MM.1S (cell line): Measurements from ENCODE around the gene UGT8.
A peak's percentile ranks its signal among the peaks of the same experiment; 100 is the strongest.

ENCODE experiments used
- DNase-seq: peaks from one replicate; pipeline ENCODE4 v3.0.0-alpha.2; 2015
- H2AFZ ChIP-seq: fragments of 300-600 bp; sonication (generic); 2 replicates; pipeline ENCODE4 v1.6.0; 2016; ENCODE audit warnings: antibody characterized with exemption, low read length
- H3F3A ChIP-seq: fragments of 300-600 bp; sonication (generic); 2 replicates; pipeline ENCODE4 v1.6.1; 2016; ENCODE audit warnings: mild to moderate bottlenecking, antibody characterized with exemption, low read length, moderate library complexity, mixed read lengths; ENCODE audit not compliant: insufficient read depth
- H3K27ac ChIP-seq: fragments of 300-600 bp; sonication (generic); 2 replicates; pipeline ENCODE4 v1.5.1; 2016; ENCODE audit warnings: mild to moderate bottlenecking, low read length
- H3K27me3 ChIP-seq: fragments of 300-600 bp; sonication (generic); replicated peaks from 2 replicates; pipeline ENCODE4 v1.6.0; 2016; ENCODE audit warnings: low read length; ENCODE audit not compliant: insufficient read depth
- H3K36me3 ChIP-seq: fragments of 300-600 bp; sonication (generic); replicated peaks from 2 replicates; pipeline ENCODE4 v1.6.1; 2016; ENCODE audit warnings: mild to moderate bottlenecking, low read length, mixed read lengths; ENCODE audit not compliant: insufficient read depth
- H3K4me1 ChIP-seq: fragments of 300-600 bp; sonication (generic); 2 replicates; pipeline ENCODE4 v1.6.1; 2016; ENCODE audit warnings: low read length, mixed read lengths
- H3K4me2 ChIP-seq: fragments of 300-600 bp; sonication (generic); 2 replicates; pipeline ENCODE4 v1.6.0; 2016; ENCODE audit warnings: low read depth, low read length
- H3K4me3 ChIP-seq: fragments of 300-600 bp; sonication (generic); 2 replicates; pipeline ENCODE4 v1.5.1; 2016; ENCODE audit warnings: low read length, mixed read lengths
- H3K79me2 ChIP-seq: fragments of 300-600 bp; sonication (generic); 2 replicates; pipeline ENCODE4 v1.6.1; 2016; ENCODE audit warnings: mixed run types, low read length, mixed read lengths
- H3K9ac ChIP-seq: fragments of 300-600 bp; sonication (generic); 2 replicates; pipeline ENCODE4 v1.6.1; 2016; ENCODE audit warnings: low read length, mixed read lengths
- H3K9me2 ChIP-seq: fragments of 300-600 bp; sonication (generic); replicated peaks from 2 replicates; pipeline ENCODE4 v1.6.1; 2016; ENCODE audit warnings: mild to moderate bottlenecking, low read length, mixed read lengths; ENCODE audit not compliant: insufficient read depth
- H3K9me3 ChIP-seq: fragments of 300-600 bp; sonication (generic); replicated peaks from 2 replicates; pipeline ENCODE4 v1.6.1; 2016; ENCODE audit warnings: mild to moderate bottlenecking, low read length, mixed read lengths; ENCODE audit not compliant: insufficient read depth
- H4K20me1 ChIP-seq: fragments of 300-600 bp; sonication (generic); 2 replicates; pipeline ENCODE4 v1.6.1; 2016; ENCODE audit warnings: mild to moderate bottlenecking, low read length, moderate library complexity, mixed read lengths; ENCODE audit not compliant: insufficient read depth
- CTCF ChIP-seq: fragments of 300-600 bp; sonication (generic); IDR thresholded peaks from 2 replicates; pipeline ENCODE4 v1.5.1; 2016; ENCODE audit warnings: antibody characterized with exemption, low read length, mixed read lengths
- EZH2 ChIP-seq: fragments of 300-600 bp; sonication (generic); optimal IDR thresholded peaks from 2 replicates; pipeline ENCODE3; 2017; ENCODE audit warnings: low read depth, mild to moderate bottlenecking, antibody characterized with exemption, low read length, mixed read lengths
- EZH2phosphoT487 ChIP-seq: fragments of 300-600 bp; sonication (generic); IDR thresholded peaks from 2 replicates; pipeline ENCODE4 v1.6.1; 2018; ENCODE audit warnings: antibody characterized with exemption, low read length

Gene UGT8

GRCh38 chr4:114688059-114688458 is 89.5 kb downstream of the UGT8 start:
- Histone ChIP-seq H3K27me3 (no peaks in the 10 kb centered on the region), H3K9me3 (no peaks in the 10 kb centered on the region), H3K27ac (no peak overlapping the region), H3K36me3 (no peaks in the 10 kb centered on the region), H3K4me3 (no peak overlapping the region), H3K9ac (no peak overlapping the region), H2AFZ (no peak overlapping the region), H3K79me2 (no peaks in the 10 kb centered on the region), H4K20me1 (no peaks in the 10 kb centered on the region), H3K4me2 (no peak overlapping the region), H3K4me1 (peaks cover 21% of the 10 kb centered on the region), H3F3A (peaks cover 4% of the 10 kb centered on the region), H3K9me2 (no peaks in the 10 kb centered on the region)
- DNase-seq: no peak
- TF ChIP-seq EZH2 (no peak), EZH2phosphoT487 (no peak), CTCF (no peak)

DNA sequence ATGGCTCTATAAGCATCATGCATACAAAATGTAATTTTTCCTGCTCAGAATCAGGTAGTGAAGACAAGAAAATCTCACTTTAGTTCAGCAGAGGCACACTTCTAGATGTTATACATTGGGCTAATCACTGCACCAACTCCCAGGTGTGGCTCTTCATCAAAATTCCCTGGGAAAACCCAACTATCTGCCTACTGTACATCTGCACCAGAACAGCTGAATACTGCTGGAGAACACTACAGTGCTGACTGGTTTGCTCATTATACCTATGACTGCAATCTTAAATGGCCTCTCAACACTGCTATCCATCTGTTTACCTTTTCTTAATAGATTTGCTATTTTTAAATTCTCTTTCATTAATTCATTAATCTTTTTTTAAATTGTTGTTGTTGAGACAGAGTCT is 92.0 kb downstream of the UGT8 start:
- H3K36me3 ChIP-seq: no peaks in the 10 kb centered on the region
- no peaks in the 10 kb centered on the region for H3K9me2 ChIP-seq
- no peak for DNase-seq
- no peak overlapping the region for H3K4me2 ChIP-seq
- H2AFZ ChIP-seq: no peak overlapping the region
- no peak for TF ChIP-seq CTCF
- no peak for TF ChIP-seq EZH2phosphoT487
- TF ChIP-seq EZH2: no peak
- no peaks in the 10 kb centered on the region for H3K79me2 ChIP-seq
- H3K9me3 ChIP-seq: no peaks in the 10 kb centered on the region
- no peaks in the 10 kb centered on the region for H3K27me3 ChIP-seq
- H3K4me1 ChIP-seq: peaks cover 21% of the 10 kb centered on the region
- H3K9ac ChIP-seq: no peak overlapping the region
- no peaks in the 10 kb centered on the region for H4K20me1 ChIP-seq
- peaks cover 4% of the 10 kb centered on the region for H3F3A ChIP-seq
- H3K27ac ChIP-seq: no peak overlapping the region
- no peak overlapping the region for H3K4me3 ChIP-seq

GRCh38 chr4:114691865-114692264 is 93.3 kb downstream of the UGT8 start:
- Histone ChIP-seq H3K9ac (no peak overlapping the region), H3K4me3 (peak overlapping the region; percentile 9; the same call in 1 of the 2 replicates)

More at GRCh38 chr4:114691865-114692264, 93.3 kb downstream of the UGT8 start:
- H3K27ac ChIP-seq: no peak overlapping the region
- no peaks in the 10 kb centered on the region for H4K20me1 ChIP-seq
- peak overlapping the region; percentile 25; the same call in 1 of the 2 replicates for H2AFZ ChIP-seq
- no peaks in the 10 kb centered on the region for H3K36me3 ChIP-seq
- peaks cover 21% of the 10 kb centered on the region for H3K4me1 ChIP-seq
- no peaks in the 10 kb centered on the region for H3K9me3 ChIP-seq
- peaks cover 4% of the 10 kb centered on the region for H3F3A ChIP-seq
- no peaks in the 10 kb centered on the region for H3K9me2 ChIP-seq
- DNase-seq: peak; percentile 71
- H3K79me2 ChIP-seq: no peaks in the 10 kb centered on the region
- TF ChIP-seq EZH2phosphoT487: no peak
- TF ChIP-seq CTCF: no peak
- TF ChIP-seq EZH2: no peak
- no peaks in the 10 kb centered on the region for H3K27me3 ChIP-seq
- H3K4me2 ChIP-seq: peak overlapping the region; percentile 80
